Body of pancreas (tissue), 4 donors: ENCODE measurements around the gene EFCAB13.
"Not testable (repeated sequence)": the region's sequence is repeated elsewhere in the genome, so short reads cannot be mapped to it uniquely, and the experiment has no call there.

Experiments used
- CTCF ChIP-seq, 7 experiments: fragments of 450-650 bp in 4 of 7; fragments of 200-600 bp in 3 of 7; sonication (generic) in 3 of 7; IDR thresholded peaks; one replicate each; pipeline ENCODE4 v1.5.1; 2016 to 2019; ENCODE audit warnings: antibody characterized with exemption in 7 of 7
- POLR2A ChIP-seq, 3 donors: fragments of 450-650 bp; IDR thresholded peaks; one replicate each; pipeline ENCODE4 v1.6.1; 2016; ENCODE audit warnings: antibody characterized with exemption in 3 of 3, mild to moderate bottlenecking in 2 of 3

GRCh38 chr17:47397532-47398128 is 73.9 kb downstream of the EFCAB13 start:
- TF ChIP-seq CTCF, POLR2A (IDR thresholded peaks at IDR 0.05): not testable (repeated sequence)
